ENCODE results near the gene DGCR2. TPM values are rescaled to one million over a fixed set of nuclear protein-coding genes. Genes with fewer than 3 reads are reported as not detected.

The DGCR2 gene
- total and polyA plus RNA-seq, 2 of the 4 experiments (the other 2 are of a cell fraction): 17.2 to 35.4 TPM

- Histone ChIP-seq H2AK5ac (ENCODE audit: low read depth, low read length) (no peak overlapping the region), H3K9me3 (ENCODE audit: control insufficient read depth, insufficient read depth, low read length) (no peaks in the 10 kb centered on the region), H4K5ac (ENCODE audit: low read depth, low read length) (no peak overlapping the region), H2AFZ (replicated peaks; ENCODE audit: low read length, poor library complexity) (no peak overlapping the region), H3K14ac (replicated peaks; ENCODE audit: low read depth, low read length) (no peak overlapping the region), H3K9ac (ENCODE audit: low read depth, low read length) (no peak overlapping the region), H2BK15ac (ENCODE audit: low read depth, low read length) (no peak overlapping the region), H2BK120ac (ENCODE audit: low read depth, low read length) (no peak overlapping the region), H2AK9ac (replicated peaks; ENCODE audit: low read depth, low read length, poor library complexity) (no peak overlapping the region), H4K8ac (ENCODE audit: low read depth in 2 of 2, low read length in 2 of 2) (no peak overlapping the region), H3K27me3 (ENCODE audit: control insufficient read depth, insufficient read depth, low read length) (no peaks in the 10 kb centered on the region), H4K91ac (ENCODE audit: insufficient read depth, low read depth, low read length) (no peak overlapping the region), H3K23ac (ENCODE audit: low read depth, low read length) (no peak overlapping the region), H3K27ac (ENCODE audit: insufficient read depth, low read length) (no peak overlapping the region), H2BK5ac (ENCODE audit: low read depth, low read length, poor library complexity, severe bottlenecking) (no peak overlapping the region), H3K4ac (ENCODE audit: low read depth, low read length) (no peak overlapping the region), H2BK20ac (ENCODE audit: low read depth, low read length) (no peak overlapping the region), H3K4me3 (ENCODE audit: insufficient read depth, low read depth, low read length) (no peak overlapping the region), H4K20me1 (ENCODE audit: insufficient read depth, low read length) (peaks cover 21% of the 10 kb centered on the region), H3K9me1 (ENCODE audit: insufficient read depth, low read length) (peaks cover 13% of the 10 kb centered on the region), H3K4me2 (ENCODE audit: low read depth, low read length) (no peak overlapping the region), H3K56ac (ENCODE audit: extremely low read depth, insufficient read depth, low read length) (no peak overlapping the region), H3K4me1 (ENCODE audit: control insufficient read depth, insufficient read depth, low read length) (peaks cover 7% of the 10 kb centered on the region), H3K36me3 (ENCODE audit: control insufficient read depth, insufficient read depth, low read length) (peaks cover 13% of the 10 kb centered on the region), H3K18ac (ENCODE audit: low read depth, low read length) (no peak overlapping the region), H3K79me1 (ENCODE audit: low read depth in 1 of 2, low read length in 2 of 2) (peaks cover 4 to 34% of the 10 kb centered on the region in 2 experiments; a peak in 3 of 4 replicates)
- no CpG with 5 or more reads among the region's 3 CpGs for WGBS, 2 experiments (ENCODE audit: extremely low coverage in 2 of 2, insufficient read length in 1 of 2)
- intact Hi-C loops (cut with micrococcal nuclease): no loop called here
- BruUV-seq (replicated peaks): no TSS peak
- no peak for TF ChIP-seq FOS (IDR thresholded peaks at IDR 0.05; ENCODE audit: low read depth, low read length)
- no peak for TF ChIP-seq CEBPB (IDR thresholded peaks at IDR 0.05; ENCODE audit: low read depth, low read length)
- no peak for TF ChIP-seq NFE2L2 (IDR thresholded peaks at IDR 0.05; ENCODE audit: low read depth, low read length)
- TF ChIP-seq CTCF (conservative IDR thresholded peaks at IDR 0.05; ENCODE audit: low read depth, low read length): no peak
- no peak for TF ChIP-seq MAZ (IDR thresholded peaks at IDR 0.05; ENCODE audit: borderline replicate concordance, low read depth, low read length)
- CTCF ChIA-PET: no interaction called here
- no peak for ATAC-seq (ENCODE audit: low read depth)
- POLR2A ChIA-PET (ENCODE audit: unreplicated experiment): no interaction called here
- dilution Hi-C loops (cut with HindIII; ENCODE audit: low sequenced_read_pairs, unreplicated experiment): no loop called here
- in situ Hi-C loops (cut with MboI; ENCODE audit: low sequenced_read_pairs): no loop called here
- DNase-seq: no peak
These were observed 40.1 kb downstream of the DGCR2 start for GRCh38 chr22:19082101-19082500.

Measured in IMR-90 (cell line).